ENCODE data around the gene KHK. TPM values are rescaled to one million over a fixed set of nuclear protein-coding genes. Genes with fewer than 3 reads are reported as not detected.

Gene KHK
- total and polyA plus RNA-seq, 9 of the 15 experiments (the other 6 are each of a cell fraction or from before 2014, with no cell fraction given), result 1.5 to 10.7 (median 5.2) TPM

GRCh38 chr2:27121906-27122305 lies 35.3 kb downstream of the KHK start:
- no peak overlapping the region for H3K27ac ChIP-seq (ENCODE audit: extremely low read depth, low read depth, low read length)
- H3K9me3 ChIP-seq (replicated peaks; ENCODE audit: control insufficient read depth, insufficient read depth, low read depth, low read length), result no peaks in the 10 kb centered on the region
- no peaks in the 10 kb centered on the region for H4K20me1 ChIP-seq (replicated peaks; ENCODE audit: control insufficient read depth, insufficient read depth, low read length)
- no peak overlapping the region for H3K4me3 ChIP-seq
- FAIRE-seq, result no peak
- WGBS (ENCODE audit: insufficient coverage, low coverage, missing lambda C conversion rate), result 27% methylated on average over 2 of the region's 2 CpGs
- POLR2A ChIA-PET, result interaction anchor here (0.7 to 0.8 kb wide), 2 partner anchors 180 to 353 kb away, joined by 3 read pairs; no protein-coding TSS in a partner anchor
- intact Hi-C loops (cut with micrococcal nuclease), result no loop called here
- in situ Hi-C loops (cut with MboI), result no loop called here
- H3K4me1 ChIP-seq (replicated peaks in 1 of 2; ENCODE audit: control insufficient read depth in 2 of 2, insufficient read depth in 2 of 2, low read length in 2 of 2), result peaks cover 10 to 23% of the 10 kb centered on the region in 2 experiments; a peak in 4 of 5 replicates
- no peak for ATAC-seq
- no peak overlapping the region for H3K4me2 ChIP-seq (ENCODE audit: insufficient read depth, low read length)
- no peak overlapping the region for H3K9ac ChIP-seq (ENCODE audit: insufficient read depth in 1 of 2, low read depth in 2 of 2, low read length in 2 of 2)
- H3K9me1 ChIP-seq (ENCODE audit: control insufficient read depth, insufficient read depth, low read length), result no peaks in the 10 kb centered on the region
- TF ChIP-seq ZBTB7A (IDR thresholded peaks at IDR 0.05; ENCODE audit: borderline replicate concordance, control insufficient read depth, low read depth, low read length) (no peak), RAD21 (CRISPR knock-in tag; conservative IDR thresholded peaks at IDR 0.05 in 1 of 2, IDR thresholded peaks at IDR 0.05 in 1 of 2) (no peak), CBX3 (IDR thresholded peaks at IDR 0.05; ENCODE audit: borderline replicate concordance in 1 of 2, low read length in 2 of 2) (no peak), RNF219 (CRISPR knock-in tag; IDR thresholded peaks at IDR 0.05) (no peak), ARHGAP35 (IDR thresholded peaks at IDR 0.05; ENCODE audit: partially characterized antibody) (no peak), GABPB2 (CRISPR knock-in tag; conservative IDR thresholded peaks at IDR 0.05) (no peak)
- H3K27me3 ChIP-seq (ENCODE audit: control insufficient read depth in 2 of 2, insufficient read depth in 2 of 2, low read length in 2 of 2), result peaks cover 7 to 11% of the 10 kb centered on the region in 2 experiments; a peak in 4 of 5 replicates
- no TSS peak for BruUV-seq (replicated peaks)
- CTCF ChIA-PET (ENCODE audit: low intra/inter-chr PET ratio), result no interaction called here
- no peak overlapping the region for H2AFZ ChIP-seq (ENCODE audit: low read depth, low read length)
- no peaks in the 10 kb centered on the region for H3K79me2 ChIP-seq (ENCODE audit: control insufficient read depth, insufficient read depth, low read length)
- no peak for DNase-seq (ENCODE audit: extremely low read depth in 1 of 4, low spot score in 3 of 4)
- H3K36me3 ChIP-seq (ENCODE audit: control insufficient read depth, insufficient read depth, low read length), result no peaks in the 10 kb centered on the region
